Measurements from ENCODE around the gene HCN4.
"Not testable (repeated sequence)": the region's sequence is repeated elsewhere in the genome, so short reads cannot be mapped to it uniquely, and the experiment has no call there.

Gene HCN4

GRCh38 chr15:73317651-73318462 is 50.9 kb downstream of the HCN4 start:
- H3K4me3 ChIP-seq, result no peak overlapping the region
- H3K27ac ChIP-seq, result no peak overlapping the region

DNA sequence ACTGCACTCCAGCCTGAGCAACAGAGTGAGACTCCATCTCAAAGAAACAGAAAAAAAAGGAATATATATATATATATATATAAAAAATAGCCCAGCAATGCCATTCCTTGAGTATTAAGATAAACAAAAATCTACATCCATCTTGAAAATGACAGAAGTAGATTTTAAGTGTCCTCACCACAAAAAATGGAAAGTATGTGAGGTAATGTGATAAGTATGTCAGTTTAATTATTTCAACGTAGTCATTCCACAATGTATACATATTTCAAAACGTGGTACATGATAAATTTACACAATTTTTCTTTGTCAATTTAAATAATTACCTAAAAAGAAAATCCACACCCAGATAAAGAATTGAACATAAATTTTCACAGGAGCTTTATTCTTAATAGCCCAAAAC is 54.9 kb downstream of the HCN4 start:
- H3K27ac ChIP-seq, result no peak overlapping the region
- H3K4me3 ChIP-seq, result no peak overlapping the region

DNA sequence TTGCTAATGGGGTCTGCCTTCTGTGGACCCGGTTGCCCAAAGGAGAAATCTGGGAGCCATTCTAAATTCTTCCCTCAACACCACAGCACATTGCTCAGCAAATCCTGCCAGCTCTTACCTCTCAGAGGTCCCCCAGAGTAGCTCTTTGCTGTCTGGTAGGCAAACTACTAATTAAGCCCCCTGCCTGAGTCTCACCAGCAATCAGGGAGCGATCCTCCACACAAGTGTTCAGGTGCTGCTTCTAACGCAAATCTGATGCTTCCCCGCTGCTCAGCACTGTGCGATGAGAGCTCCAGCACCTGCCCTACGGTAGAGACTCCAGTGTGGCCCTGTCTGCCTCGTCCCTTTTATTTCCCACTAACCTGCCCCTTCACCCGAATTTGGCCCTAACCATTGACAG is 60.5 kb downstream of the HCN4 start:
- no peak overlapping the region for H3K27ac ChIP-seq
- no peak overlapping the region for H3K4me3 ChIP-seq

DNA sequence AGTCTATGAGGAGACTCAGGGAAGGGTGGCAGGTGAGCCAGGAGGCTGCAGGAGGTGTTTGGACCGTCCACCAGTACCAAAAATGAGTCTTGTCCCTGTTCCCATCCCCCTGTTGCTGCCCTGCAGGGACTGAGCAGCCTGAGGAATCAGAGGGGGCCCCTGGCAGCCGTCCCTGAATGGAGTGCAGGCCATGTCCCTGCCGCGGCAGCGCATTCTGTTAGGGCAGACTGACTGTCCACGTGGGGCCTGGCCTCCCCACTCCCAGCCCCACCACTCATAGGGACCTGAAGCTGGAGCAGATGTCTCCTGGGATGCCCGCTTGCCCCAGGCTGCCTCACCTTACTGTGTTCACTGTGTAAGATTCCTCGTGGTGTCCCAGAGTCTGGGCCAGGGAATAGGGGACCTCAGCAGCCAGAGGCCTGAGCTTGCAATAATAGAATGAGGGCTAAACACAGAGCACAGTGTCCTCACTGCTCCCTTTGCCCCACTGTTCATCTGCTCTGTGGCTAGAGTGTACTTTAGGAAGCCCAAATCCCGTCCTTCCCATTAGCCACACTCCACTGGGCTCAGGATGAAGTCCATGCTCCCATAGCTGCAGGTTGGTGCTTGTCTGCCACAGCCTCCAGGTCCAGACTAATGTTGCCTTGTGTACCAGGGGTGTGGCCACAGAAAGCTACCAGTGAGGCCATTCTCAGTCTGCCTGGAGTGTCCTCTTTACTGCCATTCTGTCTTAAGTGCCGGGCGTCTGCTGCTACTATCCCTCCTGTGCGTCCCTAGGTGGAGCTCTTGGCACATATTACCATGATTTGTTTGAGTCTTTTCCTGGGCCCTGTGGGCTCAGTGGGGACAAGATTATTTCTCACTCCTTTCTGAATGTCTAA is 63.2 kb downstream of the HCN4 start:
- Histone ChIP-seq H3K4me3 (no peak overlapping the region), H3K27ac (no peak overlapping the region)

GRCh38 chr15:73303636-73304035 is 65.1 kb downstream of the HCN4 start:
- H3K27ac ChIP-seq, result no peak overlapping the region

GRCh38 chr15:73300286-73300685 is 68.5 kb downstream of the HCN4 start:
- not testable (repeated sequence) for H3K27ac ChIP-seq, H3K4me3 ChIP-seq

More at GRCh38 chr15:73303636-73304035, 65.1 kb downstream of the HCN4 start:
- no peak overlapping the region for H3K4me3 ChIP-seq

DNA sequence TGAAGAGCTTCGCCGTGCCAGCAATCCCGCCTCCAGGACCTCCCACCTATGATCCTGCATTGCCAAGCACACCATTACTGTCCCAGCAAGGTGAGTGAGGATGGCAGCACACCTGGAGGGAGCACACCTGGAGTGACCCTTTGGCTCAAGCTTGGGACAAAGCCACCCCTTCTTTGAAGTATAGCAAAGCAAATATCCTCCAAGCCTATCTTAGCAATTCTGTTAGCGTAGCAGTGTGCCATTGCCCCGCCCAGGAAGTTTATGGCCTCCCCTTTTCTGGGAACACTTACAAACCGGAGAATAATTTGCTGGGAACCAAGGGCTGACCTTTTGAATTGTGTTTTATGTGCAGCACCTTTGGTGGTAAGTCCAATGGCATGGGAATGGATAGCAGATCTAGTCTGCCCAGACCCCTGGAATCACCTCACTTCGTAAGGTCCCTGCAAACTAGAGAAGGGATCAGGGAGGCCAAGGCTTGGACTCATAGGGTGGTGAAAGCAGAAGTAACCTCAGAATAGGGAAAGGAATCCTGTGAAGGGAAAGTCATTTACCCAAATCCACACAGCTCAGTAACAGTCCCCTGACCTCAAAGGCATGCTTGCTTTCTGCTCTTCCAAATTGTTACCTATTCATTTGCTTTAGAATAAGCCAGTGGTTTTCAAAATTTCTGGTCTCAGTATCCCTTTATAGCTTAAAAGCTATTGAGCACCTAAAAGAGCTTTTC is 70.1 kb downstream of the HCN4 start:
- Histone ChIP-seq H3K27ac (no peak overlapping the region), H3K4me3 (no peak overlapping the region)

DNA sequence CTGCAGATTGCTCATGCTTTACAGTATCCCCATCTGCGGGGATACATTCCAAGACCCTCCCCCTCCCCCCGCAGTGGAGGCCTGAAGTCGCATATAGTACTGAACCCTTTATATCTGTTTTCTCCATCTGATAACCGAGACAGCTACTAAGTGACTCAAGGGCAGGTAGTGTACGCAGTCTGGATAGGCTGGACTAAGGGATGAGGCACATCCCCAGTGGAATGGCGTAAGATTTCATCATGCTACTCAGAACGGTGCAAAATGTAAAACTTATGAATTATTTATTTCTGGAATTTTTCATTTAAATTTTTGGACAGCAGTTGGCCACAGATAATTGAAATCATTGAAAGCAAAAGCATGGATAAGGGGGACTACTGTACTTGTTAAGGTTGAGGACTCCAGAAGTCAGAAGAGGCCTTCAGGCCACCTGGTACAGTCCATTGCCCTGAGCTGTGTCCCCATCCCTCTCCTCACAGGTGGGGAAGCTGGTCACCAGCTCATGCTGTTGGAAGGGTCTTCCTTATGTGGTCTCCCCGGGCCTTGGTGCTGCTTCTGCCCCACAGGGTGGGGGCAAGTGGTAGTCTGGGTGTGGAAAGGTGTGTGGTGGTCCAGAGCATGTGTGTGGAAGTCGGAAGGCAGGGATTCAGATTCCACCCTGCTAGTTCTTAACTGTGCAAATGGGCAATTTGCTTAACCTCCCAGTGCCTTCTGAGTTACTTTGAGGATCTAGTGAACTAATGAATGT is 72.0 kb downstream of the HCN4 start:
- no peak overlapping the region for H3K27ac ChIP-seq
- H3K4me3 ChIP-seq, result no peak overlapping the region

DNA sequence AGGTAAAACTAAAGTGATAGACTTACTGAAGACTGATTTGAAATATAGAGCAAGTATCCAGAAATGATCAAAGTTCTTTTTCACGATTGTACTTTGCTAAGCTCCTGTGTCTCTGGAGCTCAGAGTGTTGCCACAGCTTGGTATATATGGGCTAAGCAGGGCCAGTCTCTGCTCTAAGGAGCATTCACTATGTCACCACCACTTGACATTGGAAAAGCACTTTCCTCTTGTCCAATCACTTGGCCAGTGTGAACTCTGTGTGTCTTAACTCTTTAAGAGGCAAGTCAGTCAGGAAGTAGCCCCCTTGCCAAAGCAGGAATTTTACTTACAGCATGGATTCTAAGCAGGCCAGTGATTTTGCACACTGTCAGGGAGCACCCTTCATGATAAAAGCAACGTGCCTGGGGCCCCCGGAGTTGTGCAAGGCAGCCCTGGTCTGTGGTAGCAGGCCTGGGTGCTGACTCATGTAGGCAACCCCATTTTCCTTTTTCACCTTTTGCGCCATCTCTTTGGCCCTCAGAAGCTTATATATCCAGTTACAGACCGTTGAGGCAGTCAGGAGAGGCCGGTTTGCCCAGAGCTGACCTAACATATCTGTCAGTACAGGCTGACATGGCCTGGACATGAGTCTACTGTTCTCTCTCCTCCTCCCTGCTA is 73.0 kb downstream of the HCN4 start:
- H3K4me3 ChIP-seq, result no peak overlapping the region

GRCh38 chr15:73293773-73294172 is 75.0 kb downstream of the HCN4 start:
- H3K27ac ChIP-seq, result no peak overlapping the region
- no peak overlapping the region for H3K4me3 ChIP-seq

More for the DNA sequence above, 73.0 kb downstream of the HCN4 start:
- no peak overlapping the region for H3K27ac ChIP-seq

DNA sequence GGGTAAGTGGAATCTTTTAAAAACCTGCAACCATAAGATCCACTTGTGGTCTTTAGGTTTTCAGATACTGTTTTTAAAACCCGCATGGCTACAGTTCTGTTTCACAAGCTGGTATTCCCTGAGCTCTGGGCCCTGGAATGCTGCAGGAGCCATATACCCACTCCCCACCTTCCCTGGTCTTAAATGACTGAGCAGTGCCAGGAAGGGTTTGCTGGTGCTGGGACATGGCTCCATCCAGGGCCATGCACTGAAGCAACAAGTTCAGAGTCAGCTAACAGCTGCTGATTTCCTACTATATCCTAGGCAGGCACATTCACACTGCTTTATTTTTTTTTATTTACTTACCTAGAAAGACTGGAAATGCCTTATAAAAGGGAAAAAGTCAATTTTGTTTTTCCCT is 77.3 kb downstream of the HCN4 start:
- Histone ChIP-seq H3K4me3 (no peak overlapping the region), H3K27ac (no peak overlapping the region)

- Histone ChIP-seq H3K4me3 (no peak overlapping the region), H3K27ac (no peak overlapping the region)
Observed at GRCh38 chr15:73287019-73287418, 81.7 kb downstream of the HCN4 start.

DNA sequence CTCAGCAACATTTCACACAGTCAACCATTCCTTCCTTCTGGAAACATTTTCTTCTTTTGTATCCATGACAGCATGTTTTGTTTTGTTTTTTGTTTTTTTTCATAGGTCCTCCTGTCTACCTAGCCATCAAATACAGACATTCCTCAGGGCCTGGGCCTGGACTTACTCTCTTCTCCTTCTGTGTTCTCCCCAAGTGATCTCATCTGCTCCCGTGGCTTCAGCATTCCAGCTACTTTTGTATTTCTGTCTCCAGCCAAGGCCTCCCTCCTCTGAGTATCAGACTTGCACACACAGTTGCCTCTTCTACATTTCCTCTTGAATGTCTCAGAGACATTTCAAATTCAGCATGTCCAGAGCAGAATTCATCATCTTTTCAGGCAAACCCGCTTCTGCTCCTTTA is 82.4 kb downstream of the HCN4 start:
- Histone ChIP-seq H3K27ac (no peak overlapping the region), H3K4me3 (no peak overlapping the region)

DNA sequence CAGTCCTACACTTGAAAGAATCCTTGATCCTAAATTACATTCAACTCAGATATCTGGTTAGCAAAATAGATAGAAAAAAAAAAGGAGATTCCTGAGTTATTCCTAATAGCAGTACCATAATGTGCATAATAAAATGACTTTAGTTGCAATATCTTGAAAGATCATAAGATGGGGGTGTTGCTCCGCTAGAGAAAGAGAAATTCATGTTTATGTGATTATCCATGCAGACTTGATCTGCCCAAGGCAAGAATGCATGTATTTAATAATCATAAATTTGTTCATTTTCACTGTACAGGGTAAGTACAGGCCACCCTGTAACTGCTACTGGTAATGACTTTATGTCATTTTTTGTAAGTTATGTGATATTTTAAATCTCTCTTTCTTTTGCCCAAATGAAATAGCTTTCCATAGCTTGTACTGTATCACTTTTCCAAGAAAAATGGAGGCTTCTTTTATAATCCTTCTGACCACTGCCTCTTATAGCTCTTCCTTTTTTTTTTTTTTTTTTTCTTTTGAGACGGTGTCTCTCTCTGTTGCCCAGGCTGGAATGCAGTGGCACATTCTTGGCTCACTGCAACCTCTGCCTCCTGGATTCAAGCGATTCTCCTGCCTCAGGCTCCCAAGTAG is 84.6 kb downstream of the HCN4 start:
- Histone ChIP-seq H3K27ac (no peak overlapping the region), H3K4me3 (no peak overlapping the region)

DNA sequence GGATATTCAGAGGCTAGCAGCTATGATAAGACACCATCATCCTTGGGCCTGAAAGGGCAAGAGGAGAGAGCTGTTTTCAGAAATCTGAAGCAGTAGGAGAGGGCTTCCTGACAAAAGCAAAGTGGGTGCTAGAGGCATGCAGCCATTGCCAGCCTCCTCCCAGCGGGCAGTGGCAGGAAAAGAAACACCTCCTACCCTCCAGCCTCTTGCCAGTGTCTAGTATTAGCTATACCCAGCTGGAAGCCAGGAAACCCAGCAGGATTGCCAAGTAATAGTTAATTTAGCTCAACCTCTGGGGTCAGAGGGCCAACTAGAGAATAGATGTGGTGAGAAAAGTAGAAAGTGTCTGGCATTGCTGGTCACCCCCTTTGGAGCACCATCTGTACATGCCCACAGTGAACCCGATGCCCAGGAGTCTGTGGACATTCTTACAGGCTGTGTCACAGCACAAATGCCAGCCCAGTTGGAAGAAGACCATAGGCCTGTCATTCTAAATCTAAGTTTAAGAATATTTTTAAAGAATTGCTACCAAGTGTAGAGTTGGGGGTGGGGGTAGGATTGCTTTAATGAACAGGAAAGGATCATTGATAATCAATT is 85.3 kb downstream of the HCN4 start:
- Histone ChIP-seq H3K27ac (no peak overlapping the region), H3K4me3 (no peak overlapping the region)

DNA sequence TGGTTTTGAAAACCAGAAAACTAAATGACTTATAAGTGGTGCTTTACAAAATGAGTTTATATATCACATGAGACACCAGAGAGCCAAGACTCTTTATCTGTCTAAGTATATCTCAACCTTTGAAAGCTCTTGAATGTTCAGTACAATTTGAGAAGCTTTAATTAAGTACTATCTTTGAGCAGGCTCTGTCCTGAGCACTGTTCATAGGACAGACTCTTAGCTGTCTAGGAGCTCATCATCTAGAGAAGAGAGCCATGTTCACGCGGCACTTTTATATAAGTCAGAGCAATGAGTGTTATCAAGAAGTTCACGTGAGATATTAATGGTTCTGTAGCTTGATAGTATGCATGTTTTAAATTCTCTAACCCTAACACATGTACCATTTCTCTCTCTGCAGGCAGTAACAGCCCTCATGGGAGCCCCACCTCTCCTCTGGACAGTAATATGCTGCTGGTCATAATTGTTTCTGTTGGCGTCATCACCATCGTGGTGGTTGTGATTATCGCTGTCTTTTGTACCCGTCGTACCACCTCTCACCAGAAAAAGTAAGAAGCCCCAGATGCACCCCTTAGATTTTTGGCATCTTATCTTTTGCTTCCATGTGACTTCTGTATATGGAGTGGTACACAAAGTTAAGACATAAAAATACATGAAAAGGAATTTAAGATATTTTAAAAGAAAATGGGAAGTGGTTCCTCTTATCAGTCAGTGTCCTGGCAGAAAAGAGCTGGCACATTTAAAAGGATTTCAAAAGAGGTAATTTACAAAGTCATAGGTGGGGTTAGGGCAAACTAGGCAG is 86.0 kb downstream of the HCN4 start:
- Histone ChIP-seq H3K27ac (no peak overlapping the region), H3K4me3 (no peak overlapping the region)

DNA sequence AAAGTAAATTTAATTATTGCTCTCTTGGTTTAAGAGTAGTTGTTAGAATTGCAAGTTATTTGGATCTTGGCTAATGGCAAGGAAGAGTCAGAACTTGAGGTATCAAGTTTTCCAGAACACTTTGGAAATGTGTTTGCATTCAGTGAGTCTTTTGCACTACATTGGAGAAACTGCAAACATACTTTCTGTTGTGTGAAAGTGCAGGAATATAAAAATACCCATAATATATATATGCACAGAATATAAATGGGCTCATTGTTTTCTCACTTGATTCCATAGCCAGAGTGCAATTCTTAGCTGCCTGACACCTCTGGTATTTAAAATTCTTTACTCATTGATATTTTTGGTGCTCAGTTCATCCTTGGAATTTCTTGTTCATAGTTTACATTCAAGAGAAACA is 92.9 kb downstream of the HCN4 start:
- no peak overlapping the region for H3K27ac ChIP-seq
- H3K4me3 ChIP-seq, result no peak overlapping the region

Measured in skin epidermis (tissue), 12 donors.